DOHH2 (cell line): Measurements from ENCODE around the gene ACAA1.

Experiments used
- H3F3A ChIP-seq: fragments of 200-600 bp; sonication (generic), shearing (Covaris generic); 2 replicates; pipeline ENCODE4 v1.6.0; 2016; ENCODE audit warnings: antibody characterized with exemption, mild to moderate bottlenecking; ENCODE audit not compliant: control insufficient read depth, insufficient read depth
- H3K27ac ChIP-seq: fragments of 200-600 bp; sonication (generic); 2 replicates; pipeline ENCODE4 v1.5.1; 2014; ENCODE audit warnings: low read depth, mild to moderate bottlenecking, low read length, moderate library complexity
- H3K27me3 ChIP-seq: fragments of 200-600 bp; sonication (generic); 2 replicates; pipeline ENCODE4 v1.6.1; 2014; ENCODE audit warnings: mild to moderate bottlenecking, low read length, mixed read lengths; ENCODE audit not compliant: control insufficient read depth
- H3K36me3 ChIP-seq: fragments of 200-600 bp; sonication (generic); 2 replicates; pipeline ENCODE4 v1.6.1; 2014; ENCODE audit warnings: mild to moderate bottlenecking, low read length, moderate library complexity, mixed read lengths; ENCODE audit not compliant: control insufficient read depth
- H3K4me1 ChIP-seq: fragments of 200-600 bp; sonication (generic); 2 replicates; pipeline ENCODE4 v1.6.1; 2014; ENCODE audit warnings: mild to moderate bottlenecking, low read length, mixed read lengths; ENCODE audit not compliant: control insufficient read depth
- H3K4me2 ChIP-seq: fragments of 200-600 bp; sonication (generic); 2 replicates; pipeline ENCODE4 v1.6.0; 2014; ENCODE audit warnings: mild to moderate bottlenecking, low read length, moderate library complexity
- H3K4me3 ChIP-seq: fragments of 200-600 bp; sonication (generic); 2 replicates; pipeline ENCODE4 v1.5.1; 2014; ENCODE audit warnings: mild to moderate bottlenecking, low read length, mixed read lengths
- H3K79me2 ChIP-seq: fragments of 200-600 bp; sonication (generic); 2 replicates; pipeline ENCODE4 v1.6.1; 2014; ENCODE audit warnings: mild to moderate bottlenecking, low read length, mixed read lengths; ENCODE audit not compliant: control insufficient read depth
- H3K9me2 ChIP-seq: fragments of 200-600 bp; sonication (generic); replicated peaks from 2 replicates; pipeline ENCODE4 v1.6.1; 2014; ENCODE audit warnings: mild to moderate bottlenecking, low read length, mixed read lengths; ENCODE audit not compliant: control insufficient read depth
- H3K9me3 ChIP-seq: fragments of 200-600 bp; sonication (generic); 2 replicates; pipeline ENCODE4 v1.6.1; 2014; ENCODE audit warnings: antibody characterized with exemption, low read length, mixed read lengths; ENCODE audit not compliant: control insufficient read depth, insufficient read depth
- H4K20me1 ChIP-seq: fragments of 200-600 bp; sonication (generic); 2 replicates; pipeline ENCODE4 v1.6.0; 2014; ENCODE audit warnings: low read depth, mild to moderate bottlenecking, antibody characterized with exemption, low read length, moderate library complexity; ENCODE audit not compliant: control insufficient read depth, insufficient read depth
- EZH2phosphoT487 ChIP-seq: fragments of 200-600 bp; sonication (generic); IDR thresholded peaks from 2 replicates; pipeline ENCODE4 v1.6.1; 2017; ENCODE audit warnings: borderline replicate concordance, mild to moderate bottlenecking, antibody characterized with exemption, low read length, moderate library complexity, mixed read lengths
- TF ChIP-seq, protein P1 (sequence below): fragments of 200-600 bp; sonication (generic); IDR thresholded peaks from one replicate; pipeline ENCODE4 v1.5.1; 2014; ENCODE audit warnings: antibody characterized with exemption, mild to moderate bottlenecking, low read depth, low read length; ENCODE audit not compliant: poor library complexity, severe bottlenecking

Gene ACAA1

GRCh38 chr3:38158472-38158871, 21.5 kb upstream of the ACAA1 start:
- no peaks in the 10 kb centered on the region for H3K36me3 ChIP-seq
- peaks cover 6% of the 10 kb centered on the region for H3K4me1 ChIP-seq
- H3K27me3 ChIP-seq: 0 out of 2 replicates have a peak, but pooled peaks cover 2% of the 10 kb centered on the region
- peaks cover 9% of the 10 kb centered on the region for H3F3A ChIP-seq
- no peaks in the 10 kb centered on the region for H3K9me3 ChIP-seq
- no peaks in the 10 kb centered on the region for H3K79me2 ChIP-seq
- no peak overlapping the region for H3K4me2 ChIP-seq
- H3K4me3 ChIP-seq: no peak overlapping the region
- TF ChIP-seq, protein P1, sequence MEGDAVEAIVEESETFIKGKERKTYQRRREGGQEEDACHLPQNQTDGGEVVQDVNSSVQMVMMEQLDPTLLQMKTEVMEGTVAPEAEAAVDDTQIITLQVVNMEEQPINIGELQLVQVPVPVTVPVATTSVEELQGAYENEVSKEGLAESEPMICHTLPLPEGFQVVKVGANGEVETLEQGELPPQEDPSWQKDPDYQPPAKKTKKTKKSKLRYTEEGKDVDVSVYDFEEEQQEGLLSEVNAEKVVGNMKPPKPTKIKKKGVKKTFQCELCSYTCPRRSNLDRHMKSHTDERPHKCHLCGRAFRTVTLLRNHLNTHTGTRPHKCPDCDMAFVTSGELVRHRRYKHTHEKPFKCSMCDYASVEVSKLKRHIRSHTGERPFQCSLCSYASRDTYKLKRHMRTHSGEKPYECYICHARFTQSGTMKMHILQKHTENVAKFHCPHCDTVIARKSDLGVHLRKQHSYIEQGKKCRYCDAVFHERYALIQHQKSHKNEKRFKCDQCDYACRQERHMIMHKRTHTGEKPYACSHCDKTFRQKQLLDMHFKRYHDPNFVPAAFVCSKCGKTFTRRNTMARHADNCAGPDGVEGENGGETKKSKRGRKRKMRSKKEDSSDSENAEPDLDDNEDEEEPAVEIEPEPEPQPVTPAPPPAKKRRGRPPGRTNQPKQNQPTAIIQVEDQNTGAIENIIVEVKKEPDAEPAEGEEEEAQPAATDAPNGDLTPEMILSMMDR: no peak
- no peak for TF ChIP-seq EZH2phosphoT487
- no peaks in the 10 kb centered on the region for H4K20me1 ChIP-seq
- H3K9me2 ChIP-seq: no peaks in the 10 kb centered on the region
- H3K27ac ChIP-seq: no peak overlapping the region

DNA sequence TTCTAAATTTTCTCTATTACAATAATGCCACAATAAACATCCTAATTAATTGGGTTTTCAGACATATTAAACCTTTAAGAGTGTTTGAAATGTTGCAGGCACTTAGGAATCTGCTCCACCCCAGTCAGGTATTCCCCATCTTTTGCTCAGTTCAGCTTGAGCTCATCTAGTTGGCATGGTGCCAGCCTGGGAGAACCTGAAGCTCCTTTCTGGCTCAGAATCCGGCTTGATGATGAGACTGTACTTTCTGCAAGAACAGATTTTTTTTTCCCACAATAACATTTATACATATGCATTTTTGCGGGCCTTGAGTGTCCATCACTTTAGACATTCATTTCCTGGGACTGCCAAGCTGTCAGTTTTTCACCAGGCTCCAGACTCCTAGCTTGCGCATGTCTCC, 20.7 kb upstream of the ACAA1 start:
- no peak overlapping the region for H3K4me2 ChIP-seq
- TF ChIP-seq, protein P1: no peak
- TF ChIP-seq EZH2phosphoT487: no peak

DNA sequence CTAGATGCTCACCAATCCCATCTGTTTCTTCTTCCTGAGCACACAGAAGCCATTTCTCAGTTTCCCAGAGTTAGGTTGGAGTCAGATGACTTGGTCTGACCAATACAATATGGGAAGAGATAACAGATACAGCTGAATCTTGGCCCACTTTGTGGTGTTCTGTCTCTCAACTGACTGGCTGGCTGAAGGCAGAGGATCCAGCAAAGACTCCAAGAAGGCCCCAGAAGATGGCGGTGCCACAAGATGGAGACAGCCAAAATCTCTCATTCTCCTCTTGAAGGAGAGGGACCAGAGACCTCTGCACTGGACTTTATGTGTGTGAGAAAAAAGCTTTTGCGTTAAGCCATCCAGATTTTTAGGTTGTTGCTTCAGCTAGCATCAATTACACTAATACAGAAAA, 20.2 kb upstream of the ACAA1 start:
- no peaks in the 10 kb centered on the region for H3K9me3 ChIP-seq
- H3F3A ChIP-seq: no peaks in the 10 kb centered on the region
- no peak for TF ChIP-seq EZH2phosphoT487
- TF ChIP-seq, protein P1: no peak
- no peak overlapping the region for H3K4me3 ChIP-seq
- no peaks in the 10 kb centered on the region for H3K36me3 ChIP-seq
- H3K79me2 ChIP-seq: no peaks in the 10 kb centered on the region
- no peak overlapping the region for H3K4me2 ChIP-seq
- H3K27ac ChIP-seq: no peak overlapping the region
- H3K4me1 ChIP-seq: no peaks in the 10 kb centered on the region
- H3K9me2 ChIP-seq: no peaks in the 10 kb centered on the region
- no peaks in the 10 kb centered on the region for H4K20me1 ChIP-seq
- 0 out of 2 replicates have a peak, but pooled peaks cover 2% of the 10 kb centered on the region for H3K27me3 ChIP-seq

More for the DNA sequence above, 20.7 kb upstream of the ACAA1 start:
- Histone ChIP-seq H4K20me1 (no peaks in the 10 kb centered on the region), H3K36me3 (no peaks in the 10 kb centered on the region), H3K27ac (no peak overlapping the region), H3F3A (no peaks in the 10 kb centered on the region), H3K27me3 (0 out of 2 replicates have a peak, but pooled peaks cover 2% of the 10 kb centered on the region), H3K4me1 (no peaks in the 10 kb centered on the region), H3K9me3 (no peaks in the 10 kb centered on the region), H3K4me3 (no peak overlapping the region), H3K79me2 (no peaks in the 10 kb centered on the region), H3K9me2 (no peaks in the 10 kb centered on the region)

DNA sequence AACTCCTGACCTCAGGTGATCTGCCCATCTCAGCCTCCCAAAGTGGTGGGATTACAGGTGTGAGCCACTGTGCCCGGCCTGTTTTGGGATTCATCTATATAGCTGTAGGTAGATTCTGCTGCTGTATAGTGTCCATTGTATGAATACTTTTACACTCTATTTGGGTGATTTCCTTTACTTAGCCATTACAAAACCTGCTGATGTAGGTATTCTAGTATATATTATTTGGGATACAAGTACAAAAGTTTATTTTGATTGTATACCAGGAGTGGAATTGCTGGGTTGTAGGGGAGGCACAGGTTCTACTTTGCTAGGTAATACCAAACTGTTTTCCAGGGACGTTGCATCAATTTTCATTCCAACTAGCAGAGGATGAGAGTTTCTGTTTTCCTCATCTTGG, 18.9 kb upstream of the ACAA1 start:
- Histone ChIP-seq H3K36me3 (no peaks in the 10 kb centered on the region), H3K27ac (no peak overlapping the region), H3K27me3 (0 out of 2 replicates have a peak, but pooled peaks cover 2% of the 10 kb centered on the region), H3K4me2 (no peak overlapping the region), H3F3A (0 out of 2 replicates have a peak, but pooled peaks cover 3% of the 10 kb centered on the region), H3K9me3 (no peaks in the 10 kb centered on the region), H4K20me1 (no peaks in the 10 kb centered on the region), H3K4me1 (peaks cover 9% of the 10 kb centered on the region), H3K4me3 (no peak overlapping the region), H3K9me2 (no peaks in the 10 kb centered on the region), H3K79me2 (no peaks in the 10 kb centered on the region)
- no peak for TF ChIP-seq EZH2phosphoT487
- TF ChIP-seq, protein P1: no peak
